K562 (cell line): ENCODE results near the gene P2RY6. TPM values are rescaled to one million over a fixed set of nuclear protein-coding genes. Genes with fewer than 3 reads are reported as not detected.
A peak's percentile ranks its signal among the peaks of the same experiment; 100 is the strongest.

ENCODE experiments used
- ATAC-seq: fragments of 200-7000 bp; cut with Tn5 transposase; 3 replicates; pipeline ENCODE4 v1.9.1; 2020; ENCODE audit warnings: moderate library complexity
- BruUV-seq: library from RNA; stranded (reverse); fragments of 400-500 nt; replicated peaks from 2 replicates; lab custom pipeline; 2021; lab: Mats Ljungman, UMichigan
- CTCF ChIA-PET: fragments of 300-600 bp; formaldehyde crosslinking; extraction: SDS; loops from one replicate; lab custom pipeline; 2021; ENCODE audit warnings: low intra/inter-chr PET ratio; lab: Yijun Ruan, JAX
- POLR2A ChIA-PET: fragments of 300-600, 350-650 bp; sonication (Branson Sonifier 250); formaldehyde crosslinking; extraction: SDS; loops from one replicate; lab custom pipeline; 2021; ENCODE audit warnings: antibody characterized with exemption, inconsistent platforms; lab: Yijun Ruan, JAX
- DNase-seq, 4 experiments: peaks; one replicate each; pipeline versions ENCODE4 v3.0.0 to v3.0.0-alpha.2; 2011 to 2018; ENCODE audit warnings: low spot score in 3 of 4, mixed read lengths in 3 of 4; ENCODE audit errors: extremely low read depth in 1 of 4
- FAIRE-seq: peaks from 2 replicates; lab custom pipeline; 2011; peaks lifted over from hg19 to GRCh38; lab: Jason Lieb, UNC
- H2AFZ ChIP-seq: 2 replicates; pipeline ENCODE4 v1.6.0; 2011; ENCODE audit warnings: low read depth, low read length, control low read depth, inconsistent platforms
- H3K27ac ChIP-seq: fragments of 200-600 bp; 3 replicates; pipeline ENCODE4 v1.8.0; 2011; ENCODE audit warnings: low read depth, mild to moderate bottlenecking, control low read depth, inconsistent platforms, low read length, moderate library complexity, mixed read lengths; ENCODE audit errors: extremely low read depth
- H3K27me3 ChIP-seq, 2 experiments: fragments of 300-600 bp in 1 of 2; 2 replicates in 1 of 2; 3 replicates in 1 of 2; pipeline versions ENCODE4 v1.6.0 to v1.8.0; 2011; ENCODE audit warnings: inconsistent platforms in 2 of 2, low read length in 2 of 2, mild to moderate bottlenecking in 1 of 2, mixed read lengths in 1 of 2, moderate library complexity in 1 of 2; ENCODE audit not compliant: control insufficient read depth in 2 of 2, insufficient read depth in 2 of 2
- H3K36me3 ChIP-seq: fragments of 300-600 bp; 3 replicates; pipeline ENCODE4 v1.8.0; 2011; ENCODE audit warnings: mild to moderate bottlenecking, low read length, inconsistent platforms; ENCODE audit not compliant: control insufficient read depth, insufficient read depth
- H3K4me1 ChIP-seq, 2 experiments: fragments of 200-600 bp in 1 of 2; replicated peaks in 1 of 2; 2 replicates in 1 of 2; 3 replicates in 1 of 2; pipeline versions ENCODE4 v1.5.1 to v1.8.0; 2011; ENCODE audit warnings: inconsistent platforms in 2 of 2, low read length in 2 of 2, mild to moderate bottlenecking in 1 of 2, mixed read lengths in 1 of 2, moderate library complexity in 1 of 2; ENCODE audit not compliant: control insufficient read depth in 2 of 2, insufficient read depth in 2 of 2
- H3K4me2 ChIP-seq: 2 replicates; pipeline ENCODE4 v1.6.1; 2011; ENCODE audit warnings: low read length, control low read depth, inconsistent platforms, mixed read lengths; ENCODE audit not compliant: insufficient read depth
- H3K4me3 ChIP-seq: fragments of 200-600 bp; sonication (generic), shearing (Covaris generic); 2 replicates; pipeline ENCODE4 v1.5.1; 2016; ENCODE audit warnings: control low read depth, inconsistent platforms
- H3K79me2 ChIP-seq: fragments of 200-600 bp; 3 replicates; pipeline ENCODE4 v1.8.0; 2011; ENCODE audit warnings: low read length, inconsistent platforms; ENCODE audit not compliant: control insufficient read depth, insufficient read depth
- H3K9ac ChIP-seq, 2 experiments: 2 replicates each; pipeline versions ENCODE4 v1.6.0 to v1.6.1; 2011; ENCODE audit warnings: low read depth in 2 of 2, low read length in 2 of 2, control low read depth in 1 of 2, inconsistent platforms in 1 of 2, mild to moderate bottlenecking in 1 of 2, mixed read lengths in 1 of 2; ENCODE audit not compliant: insufficient read depth in 1 of 2
- H3K9me1 ChIP-seq: one replicate; pipeline ENCODE4 v1.6.0; 2011; ENCODE audit warnings: inconsistent platforms, mild to moderate bottlenecking, low read length, moderate library complexity; ENCODE audit not compliant: control insufficient read depth, insufficient read depth
- H3K9me3 ChIP-seq: replicated peaks from 2 replicates; pipeline ENCODE4 v1.5.1; 2011; ENCODE audit warnings: low read depth, low read length, inconsistent platforms; ENCODE audit not compliant: control insufficient read depth, insufficient read depth
- H4K20me1 ChIP-seq: replicated peaks from 2 replicates; pipeline ENCODE4 v1.6.1; 2011; ENCODE audit warnings: low read length, inconsistent platforms, mixed read lengths; ENCODE audit not compliant: control insufficient read depth, insufficient read depth
- CXXC5 ChIP-seq: fragments of 250-450 bp; sonication (Bioruptor Pico); IDR thresholded peaks from 2 replicates; pipeline ENCODE4 v1.8.0; 2022; ENCODE audit warnings: inconsistent platforms, mild to moderate bottlenecking, moderate library complexity
- HOXB6 ChIP-seq: fragments of 250-450 bp; sonication (Bioruptor Pico); IDR thresholded peaks from 2 replicates; pipeline ENCODE4 v1.5.1; 2022; ENCODE audit warnings: mild to moderate bottlenecking, borderline replicate concordance
- KAT7 ChIP-seq: sonication (generic); formaldehyde crosslinking; IDR thresholded peaks from 2 replicates; pipeline ENCODE4 v1.8.0; 2022; ENCODE audit warnings: missing genetic modification reagents, mild to moderate bottlenecking, borderline replicate concordance
- MAFG ChIP-seq: fragments of 450-650 bp; conservative IDR thresholded peaks from 2 replicates; pipeline ENCODE4 v1.6.1; 2016; ENCODE audit warnings: missing genetic modification characterization, missing compliant biosample characterization
- ZFP30 ChIP-seq: fragments of 250-450 bp; sonication (Bioruptor Pico); IDR thresholded peaks from 2 replicates; pipeline ENCODE4 v1.8.0; 2022; ENCODE audit warnings: moderate library complexity, mild to moderate bottlenecking, inconsistent platforms, borderline replicate concordance
- ZNF24 ChIP-seq: fragments of 450-650 bp; IDR thresholded peaks from 2 replicates; pipeline ENCODE4 v1.6.1; 2016
- WGBS: fragments of 100-300 bp; shearing (Covaris generic); methylation state at CpG from one replicate; pipeline ENCODE4 v1.1.6; 2016; ENCODE audit warnings: low coverage, mixed read lengths; ENCODE audit not compliant: insufficient coverage; ENCODE audit errors: missing lambda C conversion rate; 5-methylcytosine and 5-hydroxymethylcytosine counted together
- in situ Hi-C: fragments of 300-500 bp; cut with MboI; formaldehyde crosslinking; loops from 4 replicates; pipeline ENCODE4 v1.15.0; 2018; ENCODE audit warnings: inconsistent platforms, mixed read lengths
- intact Hi-C: fragments of 100-400 bp; cut with micrococcal nuclease; formaldehyde crosslinking; loops from 2 replicates; pipeline ENCODE4 v1.14.2; 2022
- polyA plus RNA-seq, 8 experiments: library from polyadenylated mRNA; depleted of rRNA in 4 of 8; stranded (reverse) in 5 of 8; unstranded in 3 of 8; fragments of >200 nt; fragmentation: Nextera tagmentation in 2 of 8; fragmentation: Illumina TruSeq in 1 of 8; extraction: Ambion mirVana in 2 of 8; extraction: Trizol in 1 of 8; gene quantifications; 2 replicates each; pipeline versions ENCODE4 v1.2.1 to v1.2.3, GENCODE V29; 2011 to 2014; ENCODE audit warnings: inconsistent platforms in 1 of 8, missing spikeins in 1 of 8
- total RNA-seq, 7 experiments: library from RNA; depleted of rRNA in 6 of 7; stranded (reverse); fragments of >200 nt in 6 of 7; fragmentation: Illumina TruSeq in 2 of 7; extraction: Trizol in 2 of 7; gene quantifications; 2 replicates each; pipeline versions ENCODE4 v1.2.1 to v1.2.3, GENCODE V29; 2011 to 2021; ENCODE audit warnings: low replicate concordance in 1 of 7
- TF ChIP-seq, protein P1 (sequence below), 3 experiments: fragments of 200-800 bp in 1 of 3; sonication (Bioruptor generic) in 1 of 3; sonication (generic) in 1 of 3; formaldehyde crosslinking in 1 of 3; IDR thresholded peaks; 2 replicates each; pipeline versions ENCODE4 v1.6.1 to v1.8.0; 2016 to 2022; ENCODE audit warnings: mild to moderate bottlenecking in 2 of 3, missing compliant biosample characterization in 2 of 3, missing genetic modification characterization in 2 of 3, missing genetic modification reagents in 1 of 3
- TF ChIP-seq, protein P2 (sequence below): fragments of 450-650 bp; formaldehyde crosslinking; IDR thresholded peaks from 2 replicates; pipeline ENCODE4 v1.4.0; 2020; ENCODE audit warnings: mild to moderate bottlenecking, moderate library complexity

Gene P2RY6
- total and polyA plus RNA-seq, 9 of the 15 experiments (the other 6 are each of a cell fraction or from before 2014, with no cell fraction given): not detected

DNA sequence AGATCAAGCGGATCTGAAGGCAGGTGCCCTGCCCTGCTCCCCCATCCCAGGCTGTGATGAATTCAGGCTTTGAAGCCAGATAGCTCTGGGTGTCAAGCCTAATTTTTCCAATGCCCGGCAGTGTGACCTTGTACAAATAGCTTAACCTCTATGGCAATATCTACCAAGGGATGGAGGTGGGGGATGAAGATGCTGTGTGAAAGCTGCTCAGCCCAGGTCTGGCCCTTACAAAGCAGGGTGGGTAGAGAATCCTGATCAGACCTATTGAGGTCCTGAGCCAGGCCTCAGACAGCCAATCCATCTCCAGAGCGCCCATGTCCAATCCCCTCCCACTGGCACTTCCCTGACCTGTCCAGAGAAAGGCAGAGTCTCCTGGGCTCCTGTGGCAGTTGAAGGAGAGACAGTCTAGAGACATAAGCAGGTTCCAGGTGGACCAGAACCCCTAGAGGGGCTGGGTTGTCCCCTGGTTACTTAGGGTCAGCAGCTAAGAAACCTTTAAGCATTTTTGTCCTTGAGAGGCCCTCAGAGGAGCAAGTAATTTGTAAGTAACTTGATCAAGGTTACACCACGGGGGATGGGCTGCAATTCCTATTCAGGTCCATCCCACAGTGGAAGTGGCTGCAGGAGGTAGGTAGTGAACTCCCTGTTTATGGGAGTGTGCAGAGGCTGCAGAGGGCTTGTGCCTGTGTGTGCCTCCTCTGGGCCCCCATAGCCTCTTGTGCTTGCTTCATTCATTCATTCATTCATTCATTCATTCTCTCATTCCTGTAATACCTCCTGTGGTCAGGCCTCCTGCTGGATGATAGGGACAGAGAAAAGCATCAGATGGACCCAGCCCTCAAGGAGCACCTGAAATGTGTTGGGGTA lies 43.6 kb upstream of the P2RY6 start:
- Histone ChIP-seq H3K79me2 (no peaks in the 10 kb centered on the region), H3K9me1 (peaks cover 5% of the 10 kb centered on the region), H3K36me3 (no peaks in the 10 kb centered on the region), H3K4me3 (no peak overlapping the region), H3K27me3 (peaks cover 3 to 63% of the 10 kb centered on the region in 2 experiments; a peak in 4 of 5 replicates), H3K27ac (no peak overlapping the region), H3K9ac (no peak overlapping the region), H3K4me1 (no peaks in the 10 kb centered on the region; a peak in 1 of 5 replicates), H4K20me1 (peaks cover 4% of the 10 kb centered on the region; the same call in 1 of the 2 replicates), H2AFZ (no peak overlapping the region), H3K4me2 (no peak overlapping the region), H3K9me3 (no peaks in the 10 kb centered on the region)
- POLR2A ChIA-PET: no interaction called here
- in situ Hi-C loops: no loop called here
- CTCF ChIA-PET: no interaction called here
- ATAC-seq (no peak), DNase-seq (no peak), FAIRE-seq (no peak)
- whole genome bisulfite sequencing: 4% methylated on average over 3 of the region's 4 CpGs
- intact Hi-C loops: no loop called here
- no TSS peak for BruUV-seq
- TF ChIP-seq KAT7 (CRISPR knock-in tag) (no peak), CXXC5 (CRISPR knock-in tag) (no peak), MAFG (tag) (no peak), ZFP30 (no peak), ZNF24 (peak; percentile 96), HOXB6 (no peak)
- TF ChIP-seq, protein P1, sequence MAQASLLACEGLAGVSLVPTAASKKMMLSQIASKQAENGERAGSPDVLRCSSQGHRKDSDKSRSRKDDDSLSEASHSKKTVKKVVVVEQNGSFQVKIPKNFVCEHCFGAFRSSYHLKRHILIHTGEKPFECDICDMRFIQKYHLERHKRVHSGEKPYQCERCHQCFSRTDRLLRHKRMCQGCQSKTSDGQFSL (CRISPR knock-in tag; IDR thresholded peaks at IDR 0.05): no peak
- TF ChIP-seq, protein P1 (tag; IDR thresholded peaks at IDR 0.05): no peak
- TF ChIP-seq, protein P2, sequence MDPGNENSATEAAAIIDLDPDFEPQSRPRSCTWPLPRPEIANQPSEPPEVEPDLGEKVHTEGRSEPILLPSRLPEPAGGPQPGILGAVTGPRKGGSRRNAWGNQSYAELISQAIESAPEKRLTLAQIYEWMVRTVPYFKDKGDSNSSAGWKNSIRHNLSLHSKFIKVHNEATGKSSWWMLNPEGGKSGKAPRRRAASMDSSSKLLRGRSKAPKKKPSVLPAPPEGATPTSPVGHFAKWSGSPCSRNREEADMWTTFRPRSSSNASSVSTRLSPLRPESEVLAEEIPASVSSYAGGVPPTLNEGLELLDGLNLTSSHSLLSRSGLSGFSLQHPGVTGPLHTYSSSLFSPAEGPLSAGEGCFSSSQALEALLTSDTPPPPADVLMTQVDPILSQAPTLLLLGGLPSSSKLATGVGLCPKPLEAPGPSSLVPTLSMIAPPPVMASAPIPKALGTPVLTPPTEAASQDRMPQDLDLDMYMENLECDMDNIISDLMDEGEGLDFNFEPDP (CRISPR knock-in tag): no peak
